Right renal cortex interstitium (tissue), 3 donors: ENCODE measurements around the gene RCOR3. TPM values are rescaled to one million over a fixed set of nuclear protein-coding genes. Genes with fewer than 3 reads are reported as not detected.

Experiments
- DNase-seq, 3 donors: peaks; one replicate each; pipeline ENCODE4 v3.0.0-alpha.2; 2013; ENCODE audit warnings: low read depth in 3 of 3, low spot score in 2 of 3
- polyA plus RNA-seq, 3 donors: library from polyadenylated mRNA; unstranded; fragments of 120-200 nt; gene quantifications; one replicate each; pipeline ENCODE4 v1.2.1, GENCODE V29; 2013; ENCODE audit not compliant: insufficient read length in 3 of 3

Gene RCOR3
- polyA plus RNA-seq, 3 donors: 79.6 to 80.3 (median 80.1) TPM

DNA sequence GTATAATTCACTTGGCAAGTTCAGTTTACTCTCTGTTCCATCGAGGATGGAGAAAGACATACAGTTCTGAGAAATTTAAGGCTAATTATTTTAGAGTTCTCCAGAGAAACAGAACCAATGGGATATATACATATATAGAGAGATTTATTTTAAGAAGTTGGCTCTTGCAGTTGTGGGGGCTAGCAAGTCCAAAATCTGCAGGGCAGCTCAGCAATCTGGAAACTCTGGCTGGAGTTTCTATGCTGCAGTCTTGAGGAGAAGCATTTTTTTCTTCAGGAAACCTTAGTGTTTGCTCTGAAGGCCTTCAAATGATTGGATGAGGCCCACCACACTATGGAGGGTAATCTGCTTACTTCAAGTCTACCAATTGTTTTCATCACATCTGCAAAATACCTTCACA is 102.0 kb downstream of the RCOR3 start:
- DNase-seq: no peak

Other genes starting within 250 kb of the RCOR3 start
- under 1 TPM; 0.16 to 0.39 (median 0.31) TPM for gene KCNH1, start 125.2 kb upstream of the RCOR3 start, polyA plus RNA-seq
- gene TRAF5, start 67.5 kb downstream of the RCOR3 start, polyA plus RNA-seq: 10 to 100 TPM; 11.5 to 13.8 (median 11.7) TPM
- under 1 TPM; 0.21 to 0.44 (median 0.29) TPM for gene RD3, start 232.8 kb downstream of the RCOR3 start, polyA plus RNA-seq